SH-SY5Y (cell line): ENCODE results near the gene TEX19.

ENCODE experiments used
- GATA2 ChIP-seq: IDR thresholded peaks from 2 replicates; pipeline ENCODE4 v1.6.1; 2011; ENCODE audit warnings: mild to moderate bottlenecking, low read depth, low read length
- GATA3 ChIP-seq: IDR thresholded peaks from 2 replicates; pipeline ENCODE4 v1.6.1; 2011; ENCODE audit warnings: low read depth, mild to moderate bottlenecking, low read length, moderate library complexity

Gene TEX19

DNA sequence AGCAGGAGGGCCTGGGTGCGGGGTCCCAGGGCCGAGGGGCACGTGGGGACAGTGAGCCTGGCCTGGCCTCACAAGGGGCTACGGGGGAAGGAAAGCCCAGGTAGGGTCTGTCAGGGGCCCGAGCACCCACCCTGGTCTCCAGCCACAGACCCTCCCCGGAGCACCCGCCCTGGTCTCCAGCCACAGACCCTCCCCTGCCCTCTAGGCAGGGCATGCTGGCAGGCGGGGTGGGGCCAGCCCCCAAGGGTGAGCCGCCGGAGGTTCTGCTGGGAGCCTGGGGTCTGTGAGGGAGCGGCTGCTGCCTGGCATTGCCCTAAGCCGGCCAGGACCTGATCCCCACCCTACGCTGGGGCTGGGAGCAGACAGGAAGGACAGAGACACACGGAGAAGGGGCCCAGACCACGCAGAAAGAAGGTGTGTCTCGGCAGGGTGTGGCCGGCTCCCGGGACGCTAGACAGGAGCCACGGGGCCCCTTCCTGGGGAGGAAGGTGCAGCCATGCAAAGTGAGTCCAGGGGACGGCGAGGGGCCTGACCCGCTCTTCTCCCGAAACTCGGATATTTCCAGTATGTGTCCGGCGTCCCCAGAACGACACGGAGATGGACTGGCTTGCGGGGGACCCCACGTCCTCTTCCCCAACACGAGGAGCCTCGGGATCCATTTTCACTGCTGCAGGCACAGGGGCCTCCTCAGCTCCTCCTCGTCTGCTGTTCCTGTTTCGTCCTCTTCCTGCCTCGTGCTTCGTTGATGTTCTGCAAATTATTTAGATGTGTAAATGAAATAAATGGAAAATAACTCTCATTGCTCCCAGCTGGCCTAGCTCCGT lies 28.0 kb downstream of the TEX19 start:
- no peak for TF ChIP-seq GATA3
- TF ChIP-seq GATA2, result no peak

DNA sequence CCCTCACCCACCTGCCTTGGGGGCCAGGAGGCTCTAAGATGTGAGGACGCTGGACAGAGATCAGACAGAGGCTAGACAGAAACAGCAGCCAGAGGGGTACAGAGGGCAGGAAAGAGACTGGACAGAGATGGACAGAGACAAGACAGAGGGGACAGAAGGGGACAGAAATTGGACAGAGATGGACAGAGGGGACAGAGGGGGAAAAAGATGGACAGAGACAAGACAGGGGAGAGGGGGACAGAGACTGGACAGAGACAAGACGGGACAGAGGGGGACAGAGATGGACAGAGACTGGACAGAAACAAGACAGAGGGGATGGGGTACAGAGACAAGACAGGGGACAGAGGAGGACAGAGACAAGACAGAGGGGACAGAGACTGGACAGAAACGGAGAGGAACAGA lies 28.7 kb downstream of the TEX19 start:
- no peak for TF ChIP-seq GATA3
- no peak for TF ChIP-seq GATA2

DNA sequence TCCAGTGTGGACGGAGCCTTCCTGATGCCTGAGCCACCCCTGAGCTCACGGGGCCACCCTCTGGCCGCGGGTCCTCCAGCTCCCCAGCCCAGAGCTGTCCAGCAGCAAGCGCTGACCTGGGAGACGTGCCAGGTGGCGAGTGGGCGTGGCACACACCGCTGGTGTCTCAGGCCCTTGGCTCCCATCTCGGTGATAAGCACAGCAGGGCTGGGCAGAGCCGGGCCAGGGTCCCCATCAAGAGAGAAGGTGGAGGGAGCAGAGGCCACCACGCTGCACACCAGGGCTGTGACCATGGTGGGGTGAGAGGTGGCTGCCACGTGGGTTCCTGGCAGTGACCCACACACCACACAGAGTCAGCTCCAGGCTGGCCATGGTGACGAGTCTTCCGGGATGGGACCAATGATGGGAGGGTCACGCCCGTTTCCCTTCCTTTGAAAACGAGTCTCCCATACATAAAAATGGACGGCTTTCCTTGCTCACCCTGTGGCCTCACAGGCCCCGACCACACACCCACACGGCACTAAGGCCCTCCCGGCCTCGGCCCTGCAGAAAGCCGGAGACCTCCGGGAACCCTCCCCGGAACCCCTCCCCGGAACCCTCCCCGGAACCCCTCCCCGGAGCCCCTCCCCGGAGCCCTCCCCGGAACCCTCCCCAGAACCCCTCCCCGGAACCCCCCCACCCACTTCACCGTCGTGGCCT lies 29.3 kb downstream of the TEX19 start:
- no peak for TF ChIP-seq GATA2
- TF ChIP-seq GATA3, result no peak

DNA sequence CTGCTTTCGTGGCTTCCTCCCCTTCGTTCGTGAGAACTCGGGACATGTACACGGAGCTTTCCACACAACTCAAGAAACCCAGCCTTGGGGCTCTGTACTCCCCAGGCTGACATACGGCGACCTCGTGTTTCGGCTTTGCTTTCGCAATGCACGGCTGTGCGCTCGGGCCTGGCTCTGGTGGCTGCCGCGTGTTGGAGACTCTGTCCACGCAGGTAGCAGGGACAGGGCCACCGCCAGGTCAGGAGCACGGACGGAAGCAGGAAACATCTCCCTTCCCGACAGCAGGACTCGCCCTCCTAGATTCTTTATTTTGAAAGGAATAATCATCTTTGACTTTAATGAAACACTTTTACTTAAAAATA lies 29.9 kb downstream of the TEX19 start:
- TF ChIP-seq GATA3, result no peak
- TF ChIP-seq GATA2, result no peak

DNA sequence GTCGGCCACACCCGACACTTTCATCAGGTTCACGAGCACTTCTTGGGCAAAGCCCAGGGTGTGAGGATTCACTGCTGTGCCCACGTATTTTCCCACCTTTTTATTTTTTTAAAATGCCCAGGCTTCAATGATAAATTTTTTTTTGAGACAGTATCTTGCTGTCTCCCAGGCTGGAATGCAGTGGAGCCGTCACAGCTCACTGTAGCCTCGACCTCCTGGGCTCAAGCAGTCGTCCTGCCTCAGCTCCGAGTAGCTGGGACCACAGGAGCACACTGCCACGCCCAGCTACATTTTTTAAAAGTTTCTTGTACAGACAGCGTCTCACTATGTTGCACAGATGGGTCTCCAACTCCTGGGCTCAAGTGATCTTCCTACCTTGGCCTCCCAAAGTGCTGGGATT lies 30.3 kb downstream of the TEX19 start:
- no peak for TF ChIP-seq GATA2
- no peak for TF ChIP-seq GATA3

DNA sequence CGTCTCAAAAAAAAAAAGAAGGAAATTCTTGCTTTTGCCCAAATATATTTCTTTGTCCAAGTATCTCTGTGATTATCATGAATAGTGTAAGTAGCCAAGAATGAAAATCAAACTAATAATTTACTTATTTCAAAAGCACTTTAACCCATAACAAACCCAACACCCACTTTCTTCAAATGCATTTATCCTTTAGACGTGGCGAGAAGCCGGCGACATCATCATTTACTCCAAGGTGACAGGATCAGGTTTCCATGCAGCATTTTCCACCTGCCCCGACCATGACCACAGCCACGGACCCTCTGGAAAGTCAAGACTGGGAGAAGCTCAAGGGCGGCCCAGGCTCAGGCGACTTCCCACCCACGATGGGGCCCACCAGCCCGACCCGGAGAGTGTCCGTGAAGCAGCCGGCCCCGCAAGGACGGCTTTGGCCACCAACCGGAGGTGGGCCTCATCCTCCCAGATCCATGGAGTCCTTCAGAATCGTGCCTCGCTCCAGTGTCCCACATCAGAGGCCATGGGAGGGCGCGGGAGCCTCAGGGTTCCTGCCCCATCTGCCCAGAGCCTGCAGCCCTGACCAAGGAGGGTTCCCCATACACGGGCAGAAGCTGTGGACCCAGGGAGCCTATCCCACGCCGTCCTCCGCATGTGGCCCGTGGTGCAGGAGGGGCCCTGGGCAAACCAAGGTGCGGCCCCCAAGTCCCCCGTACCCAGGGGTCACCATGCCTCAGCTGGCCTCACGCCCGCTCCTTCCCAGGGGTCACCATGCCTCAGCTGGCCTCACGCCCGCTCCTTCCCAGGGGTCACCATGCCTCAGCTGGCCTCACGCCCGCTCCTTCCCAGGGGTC lies 31.2 kb downstream of the TEX19 start:
- TF ChIP-seq GATA3, result no peak
- no peak for TF ChIP-seq GATA2

DNA sequence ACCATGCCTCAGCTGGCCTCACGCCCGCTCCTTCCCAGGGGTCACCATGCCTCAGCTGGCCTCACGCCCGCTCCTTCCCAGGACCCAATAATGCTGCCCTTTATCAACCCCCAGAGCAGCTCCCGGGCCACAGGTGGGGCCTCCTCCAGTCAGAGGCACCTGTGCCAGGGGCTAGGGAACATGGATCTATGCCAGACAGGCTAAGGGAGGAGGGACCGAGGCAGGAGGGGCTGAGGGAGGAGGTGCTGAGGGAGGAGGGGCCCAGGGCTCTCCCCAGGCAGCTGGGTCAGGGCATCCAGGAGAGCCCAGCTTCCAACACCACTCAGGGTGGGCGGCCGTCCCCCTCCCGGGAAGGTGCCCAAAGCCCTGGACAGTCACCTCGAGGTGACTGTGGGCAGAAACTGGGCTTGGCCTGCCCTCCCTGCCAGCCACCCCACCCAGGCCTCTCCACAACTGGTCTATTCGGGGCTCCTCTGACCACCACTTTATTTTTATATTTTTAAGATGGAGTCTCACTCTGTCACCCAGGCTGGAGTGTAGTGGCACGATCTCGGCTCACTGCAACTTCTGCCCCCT lies 31.9 kb downstream of the TEX19 start:
- no peak for TF ChIP-seq GATA3
- TF ChIP-seq GATA2, result no peak

DNA sequence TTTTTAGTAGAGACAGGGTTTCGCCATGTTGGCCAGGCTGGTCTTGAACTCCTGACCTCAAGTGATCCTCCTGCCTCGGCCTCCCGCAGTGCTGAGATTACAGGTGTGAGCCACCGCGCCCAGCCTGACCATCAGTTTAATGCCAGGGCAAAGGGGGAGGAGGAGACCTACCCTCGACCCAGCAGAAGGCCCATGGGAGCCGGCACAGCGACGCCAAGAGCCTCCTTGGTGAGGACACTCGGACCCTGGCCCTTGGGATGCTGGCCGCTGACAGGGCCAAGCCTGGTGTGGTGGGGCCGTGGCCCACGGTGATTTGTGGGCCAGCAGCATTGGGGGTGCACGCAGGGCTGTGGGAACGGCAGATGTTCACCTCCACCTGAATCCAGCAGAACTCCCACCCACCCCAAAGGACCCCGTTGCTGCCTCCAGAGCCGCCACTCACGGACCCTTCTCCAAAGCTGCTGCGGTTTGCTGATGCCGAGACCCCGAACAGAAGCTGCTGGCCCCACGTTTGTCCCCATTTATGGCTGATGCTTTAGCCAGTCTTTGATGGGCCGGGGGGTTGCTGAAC lies 32.5 kb downstream of the TEX19 start:
- TF ChIP-seq GATA3 (no peak), GATA2 (no peak)

DNA sequence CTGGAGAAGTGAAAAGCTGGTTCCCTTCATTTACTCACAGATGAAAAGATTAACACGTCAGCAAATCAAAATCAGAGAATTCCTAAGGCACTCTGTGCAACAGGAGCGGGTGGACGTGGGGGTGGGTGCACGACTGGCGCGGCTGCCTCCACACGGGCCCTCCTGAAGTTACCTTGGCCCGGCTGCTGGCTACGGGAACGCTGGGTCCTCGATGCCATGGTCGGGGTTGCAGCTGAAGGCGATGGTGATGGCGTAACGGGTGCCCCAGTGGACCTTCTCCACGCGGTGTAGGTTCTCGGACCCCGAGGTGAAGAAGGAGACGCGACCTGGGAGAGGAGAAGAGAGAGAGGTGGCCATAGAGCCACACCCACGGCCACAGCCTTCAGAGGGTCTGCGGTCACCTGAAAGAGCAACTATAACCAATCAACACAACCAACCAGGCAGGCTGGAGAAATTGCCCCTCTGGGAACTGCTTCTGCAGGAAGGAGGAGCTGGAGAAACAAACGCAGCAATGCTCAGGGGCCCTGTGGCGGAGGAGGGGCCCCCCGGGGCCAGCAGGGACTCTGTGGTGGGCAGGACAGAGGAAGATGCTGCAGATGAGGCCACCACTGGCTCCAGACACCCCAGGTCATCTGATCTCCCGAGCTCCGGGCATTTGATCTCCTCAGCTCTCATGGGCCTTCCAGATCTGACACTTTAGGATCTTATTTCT lies 33.3 kb downstream of the TEX19 start:
- TF ChIP-seq GATA3 (no peak), GATA2 (no peak)

DNA sequence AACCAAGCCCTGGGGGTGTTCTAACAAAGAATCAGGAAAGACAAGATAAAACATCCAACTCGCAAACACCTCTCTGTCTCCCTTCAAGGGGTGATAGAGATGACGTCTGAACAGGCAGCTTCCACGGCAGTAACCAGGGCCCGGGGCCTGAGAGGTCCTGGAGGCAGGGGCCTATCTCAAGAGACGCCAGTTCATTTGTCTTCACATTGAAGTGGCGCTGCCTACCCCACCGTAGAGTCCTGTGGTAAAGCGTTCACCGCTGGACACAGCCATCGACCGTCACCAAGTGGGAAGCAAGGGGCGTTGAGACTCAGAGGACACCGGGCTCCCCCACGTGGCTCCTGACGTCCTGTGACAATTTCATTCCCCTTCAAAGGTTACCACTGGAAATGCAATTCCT lies 33.9 kb downstream of the TEX19 start:
- TF ChIP-seq GATA2, result no peak
- TF ChIP-seq GATA3, result no peak

DNA sequence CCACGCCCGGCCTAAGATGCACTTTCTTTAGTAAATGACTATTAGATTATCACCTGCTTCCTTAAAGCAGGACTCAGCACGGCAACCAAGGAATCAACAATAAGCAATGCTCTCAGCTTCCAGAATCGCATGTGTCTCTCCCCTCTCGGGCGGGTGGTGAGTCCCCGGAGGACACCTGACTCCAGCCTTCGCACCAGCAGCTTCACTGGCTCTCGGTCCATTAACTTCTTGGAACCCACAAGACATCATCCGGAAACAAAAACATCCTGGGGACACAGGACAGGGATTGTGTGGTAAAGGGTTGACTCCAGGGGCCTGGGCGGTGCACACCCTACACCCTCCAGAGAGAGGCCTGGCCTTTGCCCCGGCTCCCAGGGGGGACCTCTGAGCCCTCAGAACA lies 35.2 kb downstream of the TEX19 start:
- no peak for TF ChIP-seq GATA3
- TF ChIP-seq GATA2, result no peak

DNA sequence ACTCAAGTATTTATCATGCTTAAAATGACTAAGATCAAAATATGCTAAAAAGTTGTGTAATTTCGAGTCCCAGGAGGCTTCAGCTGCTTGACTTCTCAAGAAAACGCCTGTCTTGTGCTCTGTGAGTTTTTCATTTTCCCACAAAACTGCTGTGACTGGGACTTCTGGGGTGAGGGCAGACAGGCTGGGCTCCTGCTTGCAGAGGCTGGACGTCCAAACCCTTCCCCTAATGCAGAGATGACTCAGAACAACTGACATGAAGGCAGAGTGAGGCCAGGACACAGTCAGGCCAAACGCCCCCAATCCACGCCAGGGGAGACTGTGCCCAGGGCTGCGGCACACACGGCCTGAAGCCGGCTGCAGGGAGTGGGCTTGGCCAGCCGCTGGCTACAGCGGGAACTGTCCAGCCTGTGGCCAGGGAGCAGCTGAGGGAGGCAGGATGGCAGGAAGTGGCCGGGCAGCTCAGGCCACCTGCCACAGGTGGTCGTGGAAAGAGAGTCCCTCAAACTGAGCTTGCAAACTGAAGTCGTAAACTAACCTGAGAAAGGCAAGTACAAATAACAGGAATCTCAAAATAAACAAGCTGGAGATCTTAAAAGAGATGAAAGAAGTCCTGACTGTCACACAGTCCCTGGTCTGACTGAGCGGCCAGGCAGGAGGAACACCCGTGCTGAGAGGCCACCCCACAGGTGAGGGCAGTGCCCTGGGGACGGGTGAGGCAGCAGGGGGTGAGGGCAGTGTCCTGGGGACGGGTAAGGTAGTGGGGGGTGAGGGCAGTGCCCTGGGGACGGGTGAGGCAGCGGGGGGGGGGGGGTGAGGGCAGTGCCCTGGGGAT lies 37.8 kb downstream of the TEX19 start:
- TF ChIP-seq GATA3 (no peak), GATA2 (no peak)
